Cardiac muscle cell (in vitro differentiated cells and primary cell): ENCODE data around the gene COL4A1. TPM values are rescaled to one million over a fixed set of nuclear protein-coding genes. Genes with fewer than 3 reads are reported as not detected.

Source experiments
- DNase-seq, 2 donors: peaks; one replicate each; pipeline versions ENCODE4 v3.0.0 to v3.0.0-alpha.2; 2010 to 2017; ENCODE audit warnings: low read depth in 1 of 2, low spot score in 1 of 2
- H3K27ac ChIP-seq: fragments of 200-600 bp; sonication (generic); 2 replicates; pipeline ENCODE4 v1.5.1; 2016
- H3K27me3 ChIP-seq: fragments of 200-600 bp; sonication (generic); 2 replicates; pipeline ENCODE4 v1.6.0; 2016; ENCODE audit warnings: control low read depth
- H3K36me3 ChIP-seq: fragments of 200-600 bp; sonication (generic); 2 replicates; pipeline ENCODE4 v1.5.1; 2016; ENCODE audit warnings: control low read depth
- H3K4me1 ChIP-seq: fragments of 200-600 bp; sonication (generic); 2 replicates; pipeline ENCODE4 v1.8.1; 2017; ENCODE audit warnings: low read depth, mild to moderate bottlenecking, mixed run types
- H3K4me3 ChIP-seq: fragments of 200-600 bp; sonication (generic); 2 replicates; pipeline ENCODE4 v1.5.1; 2016; ENCODE audit warnings: mild to moderate bottlenecking
- H3K9me3 ChIP-seq: fragments of 200-600 bp; sonication (generic); 2 replicates; pipeline ENCODE4 v1.5.1; 2017; ENCODE audit warnings: low read depth, mild to moderate bottlenecking, control low read depth
- CTCF ChIP-seq: IDR thresholded peaks from 2 replicates; pipeline ENCODE4 v1.5.1; 2012; ENCODE audit warnings: low read depth, mild to moderate bottlenecking, low read length
- polyA plus RNA-seq: library from polyadenylated mRNA; unstranded; fragments of >200 nt; fragmentation: Nextera tagmentation; extraction: Ambion mirVana; gene quantifications from 2 replicates; pipeline ENCODE4 v1.2.1, GENCODE V29; 2016
- total RNA-seq: library from RNA; depleted of rRNA; stranded (reverse); fragments of >200 nt; gene quantifications from 2 replicates; pipeline ENCODE4 v1.2.3, GENCODE V29; 2016

COL4A1 gene
- total and polyA plus RNA-seq, 2 experiments from 2014 or later: 73.9 to 171 TPM

DNA sequence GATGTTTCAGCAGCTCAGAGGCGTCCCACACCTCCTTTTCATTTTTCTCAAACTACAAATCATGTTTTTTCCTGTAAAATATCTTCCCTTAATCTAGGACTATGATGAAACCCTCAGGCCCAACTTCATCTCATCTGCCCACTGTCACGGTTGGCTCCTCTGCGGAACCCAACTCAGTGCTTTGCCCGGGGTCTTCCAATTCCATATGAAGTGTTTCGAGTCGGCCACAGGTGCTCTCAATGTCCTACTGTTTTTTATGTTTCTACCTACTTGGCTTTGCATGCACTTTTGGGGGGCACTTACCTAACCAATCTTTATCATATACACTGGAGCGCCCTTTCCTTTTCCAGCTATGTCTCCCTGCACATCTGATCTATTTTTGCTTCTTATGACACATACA lies 28.1 kb downstream of the COL4A1 start:
- Histone ChIP-seq H3K4me1 (no peaks in the 10 kb centered on the region), H3K27ac (no peak overlapping the region), H3K27me3 (no peaks in the 10 kb centered on the region), H3K9me3 (no peaks in the 10 kb centered on the region), H3K4me3 (no peak overlapping the region), H3K36me3 (no peaks in the 10 kb centered on the region)
- TF ChIP-seq CTCF: no peak
- no peak for DNase-seq

GRCh38 chr13:110277357-110277975 lies 29.5 kb downstream of the COL4A1 start:
- no peak for TF ChIP-seq CTCF
- Histone ChIP-seq H3K4me1 (no peaks in the 10 kb centered on the region), H3K4me3 (no peak overlapping the region), H3K36me3 (no peaks in the 10 kb centered on the region), H3K27me3 (no peaks in the 10 kb centered on the region), H3K27ac (no peak overlapping the region), H3K9me3 (no peaks in the 10 kb centered on the region)
- DNase-seq: no peak

GRCh38 chr13:110276553-110276950 lies 30.4 kb downstream of the COL4A1 start:
- no peaks in the 10 kb centered on the region for H3K27me3 ChIP-seq
- H3K4me3 ChIP-seq: no peak overlapping the region
- no peaks in the 10 kb centered on the region for H3K36me3 ChIP-seq
- no peak for TF ChIP-seq CTCF
- no peak for DNase-seq
- no peaks in the 10 kb centered on the region for H3K4me1 ChIP-seq
- H3K27ac ChIP-seq: no peak overlapping the region
- H3K9me3 ChIP-seq: no peaks in the 10 kb centered on the region

DNA sequence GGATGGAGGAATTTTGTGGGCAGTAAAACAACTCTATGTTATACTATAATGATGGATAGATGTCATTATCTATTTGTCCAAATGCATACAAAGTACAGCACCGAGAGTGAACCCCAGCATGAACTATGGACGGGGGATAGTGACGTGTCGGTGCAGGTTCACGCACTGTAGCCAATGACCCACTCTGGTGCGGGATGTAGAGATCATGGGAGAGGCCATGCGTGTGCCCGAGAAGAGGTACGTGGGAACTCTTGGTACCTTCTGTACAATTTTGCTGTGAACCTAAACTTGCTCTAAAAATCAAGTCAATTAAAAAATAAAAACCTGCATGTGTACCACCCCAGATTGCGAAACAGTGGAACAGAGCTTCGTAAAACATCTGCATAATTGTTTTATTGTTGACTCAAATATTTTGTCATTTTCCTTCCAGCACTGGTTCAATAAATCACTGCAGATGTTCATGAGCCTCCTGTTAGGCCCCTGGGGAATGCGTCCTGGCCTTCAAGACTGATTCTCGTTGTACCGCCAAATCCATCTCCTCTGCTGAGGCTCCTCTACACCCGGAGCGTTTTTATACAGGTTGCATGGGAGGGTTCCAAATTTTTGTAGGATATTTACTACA lies 30.9 kb downstream of the COL4A1 start:
- no peak overlapping the region for H3K27ac ChIP-seq
- no peaks in the 10 kb centered on the region for H3K36me3 ChIP-seq
- H3K4me1 ChIP-seq: peaks cover 3% of the 10 kb centered on the region
- TF ChIP-seq CTCF: no peak
- no peak for DNase-seq
- no peaks in the 10 kb centered on the region for H3K27me3 ChIP-seq
- no peaks in the 10 kb centered on the region for H3K9me3 ChIP-seq
- no peak overlapping the region for H3K4me3 ChIP-seq

GRCh38 chr13:110274687-110275086 lies 32.3 kb downstream of the COL4A1 start:
- no peak overlapping the region for H3K4me3 ChIP-seq
- peaks cover 7% of the 10 kb centered on the region for H3K4me1 ChIP-seq
- H3K27ac ChIP-seq: no peak overlapping the region
- no peak for DNase-seq
- H3K36me3 ChIP-seq: no peaks in the 10 kb centered on the region
- TF ChIP-seq CTCF: peak; percentile 27
- no peaks in the 10 kb centered on the region for H3K9me3 ChIP-seq
- no peaks in the 10 kb centered on the region for H3K27me3 ChIP-seq
